K562 (cell line): ENCODE data around the gene TMEM167B. TPM values are rescaled to one million over a fixed set of nuclear protein-coding genes. Genes with fewer than 3 reads are reported as not detected.

Source experiments
- DIDO1 ChIP-seq: fragments of 450-650 bp; IDR thresholded peaks from 2 replicates; pipeline ENCODE4 v1.6.1; 2016; ENCODE audit warnings: low read depth, missing biosample characterization, missing genetic modification characterization
- EZH2 ChIP-seq: IDR thresholded peaks from 2 replicates; pipeline ENCODE4 v1.6.1; 2012; ENCODE audit warnings: low read depth, mild to moderate bottlenecking, inconsistent platforms, low read length, borderline replicate concordance
- KAT7 ChIP-seq: sonication (generic); formaldehyde crosslinking; IDR thresholded peaks from 2 replicates; pipeline ENCODE4 v1.8.0; 2022; ENCODE audit warnings: missing genetic modification reagents, mild to moderate bottlenecking, borderline replicate concordance
- KLF1 ChIP-seq: fragments of 450-650 bp; IDR thresholded peaks from 2 replicates; pipeline ENCODE4 v1.6.1; 2016; ENCODE audit warnings: missing genetic modification characterization, missing compliant biosample characterization
- NKRF ChIP-seq: fragments of 450-650 bp; IDR thresholded peaks from 2 replicates; pipeline ENCODE4 v1.6.1; 2016; ENCODE audit warnings: borderline replicate concordance
- TEAD2 ChIP-seq: fragments of 450-650 bp; IDR thresholded peaks from 2 replicates; pipeline ENCODE4 v1.6.1; 2016; ENCODE audit warnings: missing genetic modification characterization, control low read depth, missing compliant biosample characterization
- THRA ChIP-seq: fragments of 450-650 bp; IDR thresholded peaks from 2 replicates; pipeline ENCODE4 v1.6.1; 2017; ENCODE audit warnings: mild to moderate bottlenecking, moderate library complexity
- polyA plus RNA-seq, 8 experiments: library from polyadenylated mRNA; depleted of rRNA in 4 of 8; stranded (reverse) in 5 of 8; unstranded in 3 of 8; fragments of >200 nt; fragmentation: Nextera tagmentation in 2 of 8; fragmentation: Illumina TruSeq in 1 of 8; extraction: Ambion mirVana in 2 of 8; extraction: Trizol in 1 of 8; gene quantifications; 2 replicates each; pipeline versions ENCODE4 v1.2.1 to v1.2.3, GENCODE V29; 2011 to 2014; ENCODE audit warnings: inconsistent platforms in 1 of 8, missing spikeins in 1 of 8
- total RNA-seq, 7 experiments: library from RNA; depleted of rRNA in 6 of 7; stranded (reverse); fragments of >200 nt in 6 of 7; fragmentation: Illumina TruSeq in 2 of 7; extraction: Trizol in 2 of 7; gene quantifications; 2 replicates each; pipeline versions ENCODE4 v1.2.1 to v1.2.3, GENCODE V29; 2011 to 2021; ENCODE audit warnings: low replicate concordance in 1 of 7
- TF ChIP-seq, protein P1 (sequence below), 2 experiments: fragments of 450-650 bp; IDR thresholded peaks; 2 replicates each; pipeline ENCODE4 v1.6.1; 2016; ENCODE audit warnings: mild to moderate bottlenecking in 2 of 2, borderline replicate concordance in 1 of 2, low read depth in 1 of 2, moderate library complexity in 1 of 2
- TF ChIP-seq, protein P2 (sequence below): fragments of 450-650 bp; IDR thresholded peaks from 2 replicates; pipeline ENCODE4 v1.6.1; 2016; ENCODE audit warnings: mild to moderate bottlenecking

Gene TMEM167B
- total and polyA plus RNA-seq, 9 of the 15 experiments (the other 6 are each of a cell fraction or from before 2014, with no cell fraction given), result 17.2 to 36.4 (median 32.2) TPM

GRCh38 chr1:109090196-109091077 lies at the start of gene TMEM167B (continued):
- TF ChIP-seq, protein P1, sequence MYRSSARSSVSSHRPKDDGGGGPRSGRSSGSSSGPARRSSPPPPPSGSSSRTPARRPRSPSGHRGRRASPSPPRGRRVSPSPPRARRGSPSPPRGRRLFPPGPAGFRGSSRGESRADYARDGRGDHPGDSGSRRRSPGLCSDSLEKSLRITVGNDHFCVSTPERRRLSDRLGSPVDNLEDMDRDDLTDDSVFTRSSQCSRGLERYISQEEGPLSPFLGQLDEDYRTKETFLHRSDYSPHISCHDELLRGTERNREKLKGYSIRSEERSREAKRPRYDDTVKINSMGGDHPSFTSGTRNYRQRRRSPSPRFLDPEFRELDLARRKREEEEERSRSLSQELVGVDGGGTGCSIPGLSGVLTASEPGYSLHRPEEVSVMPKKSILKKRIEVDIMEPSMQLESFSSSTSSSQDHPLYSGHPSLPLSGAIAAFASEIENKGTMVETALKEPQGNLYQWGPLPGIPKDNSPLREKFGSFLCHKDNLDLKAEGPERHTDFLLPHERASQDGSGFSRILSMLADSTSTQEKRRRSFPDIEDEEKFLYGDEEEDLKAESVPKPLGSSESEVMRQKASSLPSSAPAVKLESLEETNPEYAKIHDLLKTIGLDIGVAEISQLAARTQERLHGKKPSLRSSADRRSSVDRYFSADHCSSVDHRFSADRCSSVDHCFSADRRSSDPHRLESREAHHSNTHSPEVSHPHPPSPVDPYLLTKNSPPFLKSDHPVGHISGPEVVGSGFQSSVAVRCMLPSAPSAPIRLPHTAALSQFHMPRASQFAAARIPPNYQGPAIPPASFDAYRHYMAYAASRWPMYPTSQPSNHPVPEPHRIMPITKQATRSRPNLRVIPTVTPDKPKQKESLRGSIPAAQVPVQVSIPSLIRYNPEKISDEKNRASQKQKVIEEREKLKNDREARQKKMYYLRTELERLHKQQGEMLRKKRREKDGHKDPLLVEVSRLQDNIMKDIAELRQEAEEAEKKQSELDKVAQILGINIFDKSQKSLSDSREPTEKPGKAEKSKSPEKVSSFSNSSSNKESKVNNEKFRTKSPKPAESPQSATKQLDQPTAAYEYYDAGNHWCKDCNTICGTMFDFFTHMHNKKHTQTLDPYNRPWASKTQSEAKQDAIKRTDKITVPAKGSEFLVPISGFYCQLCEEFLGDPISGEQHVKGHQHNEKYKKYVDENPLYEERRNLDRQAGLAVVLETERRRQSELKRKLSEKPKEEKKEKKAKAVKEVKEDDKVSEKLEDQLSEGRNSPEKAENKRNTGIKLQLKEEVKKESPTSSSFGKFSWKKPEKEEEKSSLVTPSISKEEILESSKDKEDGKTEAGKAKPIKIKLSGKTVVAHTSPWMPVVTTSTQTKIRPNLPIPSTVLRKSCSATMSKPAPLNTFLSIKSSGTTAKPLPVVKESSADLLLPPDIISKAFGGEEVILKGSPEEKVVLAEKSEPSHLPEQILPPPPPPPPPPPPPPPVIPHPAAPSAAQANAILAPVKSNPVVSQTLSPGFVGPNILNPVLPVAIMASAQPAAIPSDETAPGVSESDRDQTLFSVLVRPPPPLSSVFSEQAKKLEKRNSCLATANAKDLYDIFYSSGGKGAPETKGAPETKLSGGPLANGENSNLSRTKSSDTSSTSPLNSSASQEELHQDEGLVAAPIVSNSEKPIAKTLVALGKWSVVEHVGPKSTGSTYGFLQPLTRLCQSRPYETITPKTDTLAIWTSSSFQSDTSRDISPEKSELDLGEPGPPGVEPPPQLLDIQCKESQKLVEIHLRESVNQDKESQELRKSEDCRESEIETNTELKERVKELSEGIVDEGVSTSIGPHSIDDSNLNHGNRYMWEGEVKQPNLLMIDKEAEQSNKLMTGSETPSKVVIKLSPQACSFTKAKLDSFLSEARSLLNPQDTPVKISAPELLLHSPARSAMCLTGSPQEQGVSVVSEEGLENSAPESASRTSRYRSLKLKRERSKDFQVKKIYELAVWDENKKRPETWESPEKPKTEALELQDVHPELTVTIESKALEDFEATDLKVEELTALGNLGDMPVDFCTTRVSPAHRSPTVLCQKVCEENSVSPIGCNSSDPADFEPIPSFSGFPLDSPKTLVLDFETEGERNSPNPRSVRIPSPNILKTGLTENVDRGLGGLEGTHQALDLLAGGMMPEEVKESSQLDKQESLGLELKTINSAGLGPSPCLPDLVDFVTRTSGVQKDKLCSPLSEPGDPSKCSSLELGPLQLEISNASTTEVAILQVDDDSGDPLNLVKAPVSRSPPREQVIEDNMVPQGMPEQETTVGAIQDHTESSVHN (IDR thresholded peaks at IDR 0.05; ENCODE audit: borderline replicate concordance in 1 of 2, low read depth in 1 of 2), result no peak; a peak in 1 of 4 replicates
- TF ChIP-seq TEAD2 (tag) (no peak), KAT7 (CRISPR knock-in tag) (peak; percentile 96; the same call in 1 of the 2 replicates), EZH2 (no peak), NKRF (peak; percentile 93; the same call in 1 of the 2 replicates), KLF1 (tag) (no peak), DIDO1 (tag) (peak; percentile 96), THRA (no peak)
- TF ChIP-seq, protein P2, sequence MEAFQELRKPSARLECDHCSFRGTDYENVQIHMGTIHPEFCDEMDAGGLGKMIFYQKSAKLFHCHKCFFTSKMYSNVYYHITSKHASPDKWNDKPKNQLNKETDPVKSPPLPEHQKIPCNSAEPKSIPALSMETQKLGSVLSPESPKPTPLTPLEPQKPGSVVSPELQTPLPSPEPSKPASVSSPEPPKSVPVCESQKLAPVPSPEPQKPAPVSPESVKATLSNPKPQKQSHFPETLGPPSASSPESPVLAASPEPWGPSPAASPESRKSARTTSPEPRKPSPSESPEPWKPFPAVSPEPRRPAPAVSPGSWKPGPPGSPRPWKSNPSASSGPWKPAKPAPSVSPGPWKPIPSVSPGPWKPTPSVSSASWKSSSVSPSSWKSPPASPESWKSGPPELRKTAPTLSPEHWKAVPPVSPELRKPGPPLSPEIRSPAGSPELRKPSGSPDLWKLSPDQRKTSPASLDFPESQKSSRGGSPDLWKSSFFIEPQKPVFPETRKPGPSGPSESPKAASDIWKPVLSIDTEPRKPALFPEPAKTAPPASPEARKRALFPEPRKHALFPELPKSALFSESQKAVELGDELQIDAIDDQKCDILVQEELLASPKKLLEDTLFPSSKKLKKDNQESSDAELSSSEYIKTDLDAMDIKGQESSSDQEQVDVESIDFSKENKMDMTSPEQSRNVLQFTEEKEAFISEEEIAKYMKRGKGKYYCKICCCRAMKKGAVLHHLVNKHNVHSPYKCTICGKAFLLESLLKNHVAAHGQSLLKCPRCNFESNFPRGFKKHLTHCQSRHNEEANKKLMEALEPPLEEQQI, result no peak
